ENCODE measurements around the gene ALX1. TPM values are rescaled to one million over a fixed set of nuclear protein-coding genes. Genes with fewer than 3 reads are reported as not detected.

Gene ALX1
- total and polyA plus RNA-seq, 2 of the 4 experiments (the other 2 are of a cell fraction), result not detected

- Histone ChIP-seq H4K91ac (ENCODE audit: insufficient read depth, low read depth, low read length) (no peak overlapping the region), H3K4me2 (ENCODE audit: low read depth, low read length) (no peak overlapping the region), H3K27ac (ENCODE audit: insufficient read depth, low read length) (no peak overlapping the region), H4K20me1 (ENCODE audit: insufficient read depth, low read length) (no peaks in the 10 kb centered on the region), H2BK20ac (ENCODE audit: low read depth, low read length) (no peak overlapping the region), H3K4ac (ENCODE audit: low read depth, low read length) (no peak overlapping the region), H4K8ac (ENCODE audit: low read depth in 2 of 2, low read length in 2 of 2) (no peak overlapping the region), H3K4me1 (ENCODE audit: control insufficient read depth, insufficient read depth, low read length) (no peaks in the 10 kb centered on the region), H2AFZ (replicated peaks; ENCODE audit: low read length, poor library complexity) (no peak overlapping the region), H2AK9ac (replicated peaks; ENCODE audit: low read depth, low read length, poor library complexity) (no peak overlapping the region), H2BK120ac (ENCODE audit: low read depth, low read length) (no peak overlapping the region), H2BK5ac (ENCODE audit: low read depth, low read length, poor library complexity, severe bottlenecking) (no peak overlapping the region), H3K27me3 (ENCODE audit: control insufficient read depth, insufficient read depth, low read length) (no peaks in the 10 kb centered on the region), H3K14ac (replicated peaks; ENCODE audit: low read depth, low read length) (no peak overlapping the region), H2BK15ac (ENCODE audit: low read depth, low read length) (no peak overlapping the region), H3K36me3 (ENCODE audit: control insufficient read depth, insufficient read depth, low read length) (no peaks in the 10 kb centered on the region), H3K56ac (ENCODE audit: extremely low read depth, insufficient read depth, low read length) (no peak overlapping the region), H4K5ac (ENCODE audit: low read depth, low read length) (no peak overlapping the region), H3K9me1 (ENCODE audit: insufficient read depth, low read length) (no peaks in the 10 kb centered on the region), H2AK5ac (ENCODE audit: low read depth, low read length) (no peak overlapping the region), H3K18ac (ENCODE audit: low read depth, low read length) (no peak overlapping the region), H3K23ac (ENCODE audit: low read depth, low read length) (no peak overlapping the region), H3K9me3 (ENCODE audit: control insufficient read depth, insufficient read depth, low read length) (no peaks in the 10 kb centered on the region), H3K4me3 (ENCODE audit: insufficient read depth, low read depth, low read length) (no peak overlapping the region), H3K79me1 (ENCODE audit: low read depth in 1 of 2, low read length in 2 of 2) (no peaks in the 10 kb centered on the region), H3K9ac (ENCODE audit: low read depth, low read length) (no peak overlapping the region)
- DNase-seq (no peak), ATAC-seq (ENCODE audit: low read depth) (no peak)
- no peak for TF ChIP-seq ELK1 (IDR thresholded peaks at IDR 0.05; ENCODE audit: borderline replicate concordance, low read depth, low read length)
- BruUV-seq (replicated peaks), result no TSS peak
- dilution Hi-C loops (cut with HindIII; ENCODE audit: low sequenced_read_pairs, unreplicated experiment), result no loop called here
- intact Hi-C loops (cut with micrococcal nuclease), result no loop called here
- in situ Hi-C loops (cut with MboI; ENCODE audit: low sequenced_read_pairs), result no loop called here
- POLR2A ChIA-PET (ENCODE audit: unreplicated experiment), result no interaction called here
- CTCF ChIA-PET, result no interaction called here
- no CpG with 5 or more reads among the region's 2 CpGs for WGBS, 2 experiments (ENCODE audit: extremely low coverage in 2 of 2, insufficient read length in 1 of 2)
Observed at GRCh38 chr12:85237327-85237726, 42.7 kb upstream of the ALX1 start.
